NOMO-1 (cell line): ENCODE results near the gene METTL15.
"Not testable (repeated sequence)": the region's sequence is repeated elsewhere in the genome, so short reads cannot be mapped to it uniquely, and the experiment has no call there.

ENCODE experiments used
- DNase-seq, 2 experiments: peaks; one replicate each; lab custom pipeline; 2025; ENCODE audit not compliant: unreplicated experiment in 2 of 2; lab: John Stamatoyannopoulos, UW

METTL15 gene

DNA sequence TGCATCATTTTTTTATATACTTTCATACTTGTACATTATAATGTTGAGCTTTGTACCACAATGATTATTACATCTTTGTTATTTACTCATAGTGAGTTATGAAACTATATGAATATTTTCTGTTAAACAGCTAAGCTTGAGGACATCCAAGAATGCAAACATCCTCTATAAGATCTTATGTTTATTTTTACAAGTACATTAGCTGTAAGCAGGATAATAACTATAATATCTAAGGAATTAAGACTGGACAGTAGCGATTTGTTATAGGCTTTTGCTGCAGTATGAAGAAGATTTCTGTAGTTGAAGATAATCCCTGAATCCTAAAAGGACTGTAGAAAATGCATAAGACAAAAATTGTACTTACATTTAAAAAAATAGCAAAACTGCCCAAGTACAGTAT is 176.0 kb downstream of the METTL15 start:
- no peak for DNase-seq

DNA sequence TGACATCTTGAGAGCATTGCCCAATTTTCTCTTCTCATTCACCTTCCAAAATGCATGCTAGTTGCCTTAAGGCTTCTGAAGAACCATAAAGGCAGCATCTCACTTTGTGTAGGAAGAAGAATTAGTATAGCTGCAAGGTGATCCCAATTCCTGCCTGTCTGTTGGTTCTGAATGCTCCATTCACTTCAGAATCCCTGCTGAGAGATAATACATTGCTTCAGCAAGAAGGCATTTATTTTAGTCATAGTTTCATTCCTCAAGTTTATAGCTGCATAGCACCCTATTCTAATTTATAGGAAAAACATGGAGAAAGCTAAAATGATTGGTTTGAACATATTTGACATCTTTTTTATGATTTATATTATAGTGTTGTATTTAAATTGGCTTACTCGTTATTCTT is 181.3 kb downstream of the METTL15 start:
- DNase-seq: no peak

DNA sequence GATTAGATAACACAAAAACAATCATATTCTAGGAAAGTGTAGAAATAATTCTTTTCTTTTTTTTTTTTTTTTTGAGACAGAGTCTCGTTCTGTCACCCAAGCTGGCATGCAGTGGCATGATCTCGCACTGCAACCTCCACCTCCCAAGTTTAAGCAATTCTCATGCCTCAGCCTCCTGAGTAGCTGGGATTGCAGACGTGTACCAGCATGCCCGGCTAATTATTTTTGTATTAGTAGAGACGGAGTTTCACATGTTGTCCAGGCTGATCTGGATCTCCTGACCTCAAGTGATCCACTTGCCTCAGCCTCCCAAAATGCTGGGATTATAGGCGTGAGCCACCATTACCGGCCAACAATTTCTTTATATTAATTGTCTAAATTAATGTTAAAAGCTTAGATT is 182.8 kb downstream of the METTL15 start:
- DNase-seq: not testable (repeated sequence)

DNA sequence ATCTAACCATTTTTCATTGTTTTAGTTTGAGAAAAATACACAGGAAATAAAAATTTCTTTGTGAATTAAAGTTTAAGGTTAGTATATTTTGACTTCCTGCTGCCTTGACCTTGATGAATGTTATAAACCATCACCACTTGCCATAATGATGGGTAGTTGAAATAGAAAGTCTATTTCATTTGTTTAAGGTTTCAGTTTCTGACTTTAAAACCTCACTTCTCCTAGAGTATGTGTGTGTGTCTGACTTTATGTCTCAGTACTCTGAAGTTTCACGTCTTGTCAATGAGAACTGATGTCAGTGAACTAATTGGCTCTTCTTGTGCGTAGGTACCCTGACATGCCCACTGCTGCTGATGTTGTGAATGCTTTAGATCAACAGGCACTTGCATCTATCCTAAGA is 188.2 kb downstream of the METTL15 start:
- no peak for DNase-seq

DNA sequence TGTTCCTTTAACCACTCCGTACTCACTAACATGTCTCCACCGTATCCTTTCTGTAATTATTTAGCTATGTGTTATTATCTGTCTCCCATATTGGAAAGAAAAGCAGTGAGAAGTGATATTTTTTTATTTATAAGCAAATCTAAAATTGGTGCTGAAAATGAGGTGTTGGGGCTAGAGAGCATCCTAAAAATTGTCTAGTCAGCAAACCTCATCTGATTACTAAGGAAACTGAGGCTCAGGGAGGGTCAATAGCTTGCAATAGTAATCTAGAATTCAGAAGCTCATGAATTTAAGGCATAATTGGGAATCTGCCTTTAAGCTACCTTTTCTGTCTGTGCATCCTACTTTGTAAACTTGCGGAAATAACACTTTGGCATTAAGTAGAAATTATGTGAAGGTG is 190.0 kb downstream of the METTL15 start:
- no peak for DNase-seq

DNA sequence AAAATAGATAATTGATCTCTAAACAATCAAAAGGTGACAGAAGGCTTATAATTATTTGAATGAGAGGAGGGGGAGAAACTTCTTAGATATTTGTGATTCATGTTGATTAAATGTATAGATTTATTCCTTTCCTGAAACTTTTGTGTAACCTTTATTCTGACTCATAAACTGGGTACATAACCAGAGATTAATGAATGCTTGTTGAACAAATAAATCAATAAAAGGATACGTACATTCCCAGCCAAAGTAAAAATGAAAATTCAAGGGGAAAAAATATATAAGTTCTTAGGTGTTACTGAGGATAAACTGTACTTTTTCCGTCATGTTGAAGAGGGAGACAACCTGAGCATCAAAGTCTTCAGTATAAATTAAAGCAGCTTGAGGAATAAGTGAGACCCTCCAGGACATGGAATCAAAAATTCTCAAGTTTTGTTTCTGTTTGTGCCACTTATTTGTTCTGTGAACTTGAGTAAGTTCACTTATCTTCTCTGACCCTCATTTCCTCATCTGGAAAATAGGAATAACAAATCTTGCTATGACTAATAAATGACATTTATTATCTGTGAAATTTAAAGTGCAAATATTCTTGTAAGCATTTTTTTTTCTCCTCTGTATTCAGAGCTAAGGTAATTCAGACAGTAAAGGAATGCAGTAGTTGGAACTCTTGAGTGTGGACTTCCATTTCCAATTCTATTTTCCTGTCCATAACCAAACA is 195.4 kb downstream of the METTL15 start:
- no peak for DNase-seq

DNA sequence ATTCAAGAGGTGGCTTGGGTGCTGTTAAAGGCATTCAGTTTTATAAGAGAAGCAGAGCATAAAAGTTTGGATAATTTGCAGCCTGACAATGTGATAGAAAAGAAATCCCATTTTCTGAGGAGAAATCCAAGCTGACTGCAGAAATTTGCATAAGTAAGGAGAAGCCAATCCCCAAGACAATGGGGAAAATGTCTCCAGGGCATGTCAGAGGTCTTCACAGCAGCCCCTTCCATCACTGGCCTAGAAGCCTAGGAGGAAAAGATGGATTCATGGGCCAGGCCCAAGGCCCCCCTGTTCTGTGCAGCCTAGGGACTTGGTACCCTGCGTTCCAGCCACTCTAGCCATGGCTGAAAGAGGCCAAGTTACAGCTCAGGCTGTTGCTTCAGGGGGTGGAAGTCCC is 207.3 kb downstream of the METTL15 start:
- DNase-seq: no peak

DNA sequence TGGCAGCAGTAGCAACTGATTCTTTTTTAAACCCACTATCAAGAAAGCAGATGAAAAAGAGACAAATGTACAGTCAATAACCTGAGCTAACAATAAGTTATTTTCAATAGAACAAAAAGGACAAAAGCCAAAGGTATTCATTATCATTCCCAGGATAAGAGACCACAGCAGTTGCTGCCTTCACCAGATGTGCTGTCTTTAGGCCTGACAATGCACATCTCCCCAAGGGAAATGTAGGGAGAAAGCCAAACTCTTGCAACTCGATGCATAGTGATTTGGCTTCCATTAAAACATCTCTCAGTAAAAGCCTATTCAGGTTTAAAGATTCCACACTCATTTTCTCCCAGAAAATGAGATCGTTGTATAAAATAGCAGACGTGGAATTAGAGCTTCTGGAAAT is 210.7 kb downstream of the METTL15 start:
- DNase-seq: no peak

DNA sequence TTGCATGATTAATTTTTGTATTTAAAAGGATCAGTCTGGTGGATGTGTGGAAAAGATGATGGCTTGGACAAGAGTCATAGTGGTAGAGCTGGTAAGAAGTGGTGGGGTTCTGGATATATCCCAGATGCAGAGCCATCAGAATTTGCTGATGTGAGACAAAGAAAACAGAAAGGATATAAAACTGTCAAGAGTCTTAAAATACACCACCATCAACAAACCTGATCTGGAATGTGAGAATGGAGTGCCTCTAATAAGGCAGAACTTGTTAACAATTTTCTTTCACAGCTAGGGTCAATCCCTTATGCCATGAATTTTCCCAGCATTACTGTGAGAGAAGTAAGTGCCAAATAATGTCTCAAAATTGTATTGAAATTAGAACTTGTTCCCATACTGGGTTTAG is 215.4 kb downstream of the METTL15 start:
- DNase-seq: no peak

DNA sequence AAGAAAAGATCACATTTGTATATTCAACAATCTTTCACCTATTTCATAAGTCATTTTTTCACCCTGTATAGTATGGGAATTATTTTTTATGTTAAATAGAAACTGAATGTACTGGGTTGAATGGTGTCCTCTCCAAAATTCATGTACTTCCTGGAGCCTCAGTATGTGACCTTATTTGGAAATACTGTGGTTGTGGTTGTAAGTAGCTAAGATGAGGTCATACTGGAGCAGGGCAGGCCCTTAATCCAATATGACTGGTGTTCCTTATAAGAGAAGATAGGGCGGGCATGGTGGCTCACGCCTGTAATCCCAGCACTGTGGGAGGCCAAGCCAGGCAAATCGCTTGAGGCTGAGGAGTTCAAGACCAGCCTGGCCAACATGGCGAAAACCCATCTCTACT is 224.2 kb downstream of the METTL15 start:
- not testable (repeated sequence) for DNase-seq

DNA sequence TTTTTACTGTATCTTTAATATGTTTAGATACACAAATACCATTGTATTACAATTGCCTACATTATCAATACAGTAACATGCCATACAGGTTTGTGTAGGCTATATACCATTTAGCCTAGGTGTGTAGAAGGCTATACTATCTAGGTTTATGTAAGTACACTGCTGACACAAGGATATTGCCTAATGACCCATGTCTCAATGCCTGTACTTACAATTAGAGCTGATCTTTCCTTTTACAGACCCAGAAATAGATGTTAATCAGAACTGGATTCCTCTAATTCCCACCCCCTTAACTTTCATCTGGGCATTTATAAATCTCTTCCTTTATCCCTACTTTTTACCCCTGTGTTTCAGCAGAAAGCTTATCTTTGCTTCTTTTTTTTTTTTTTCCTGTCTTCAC is 229.5 kb downstream of the METTL15 start:
- no peak for DNase-seq

DNA sequence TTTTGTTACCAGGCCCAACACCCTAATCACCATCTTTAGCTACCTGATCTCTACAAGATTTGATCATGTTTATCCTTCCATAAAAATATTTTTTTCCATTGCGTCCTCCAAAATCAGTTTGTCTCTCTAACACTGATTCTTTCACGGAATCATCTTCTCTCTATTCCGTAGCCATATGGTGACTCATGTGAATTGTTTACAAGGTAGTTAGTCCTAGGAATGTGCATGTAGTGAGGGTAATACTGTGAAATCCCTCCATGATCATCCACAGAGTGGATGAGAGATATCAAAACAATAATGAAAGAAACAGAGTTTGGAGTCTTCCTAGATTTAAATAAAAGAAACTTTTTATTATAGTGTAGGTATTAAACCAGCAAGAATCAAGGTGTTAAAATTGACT is 230.2 kb downstream of the METTL15 start:
- DNase-seq: no peak

DNA sequence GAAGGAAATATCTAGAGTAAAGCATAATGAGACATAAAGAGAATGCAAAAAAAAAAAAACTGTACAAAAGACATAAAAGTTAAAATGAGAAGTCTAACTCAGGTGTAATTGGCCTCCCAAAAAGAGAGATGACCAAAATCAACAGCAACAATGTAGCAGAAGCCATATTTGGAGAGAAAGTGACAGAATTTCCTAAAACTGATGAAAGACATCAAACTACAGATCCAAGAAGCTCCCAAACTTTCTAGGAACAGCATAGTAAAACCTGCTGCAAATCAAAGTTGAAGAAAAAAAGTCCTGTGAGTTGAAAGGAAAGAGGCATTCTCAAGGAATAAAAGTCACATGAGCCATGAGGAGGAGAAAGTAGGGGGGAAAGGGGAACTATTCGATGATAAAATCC is 231.3 kb downstream of the METTL15 start:
- no peak for DNase-seq

DNA sequence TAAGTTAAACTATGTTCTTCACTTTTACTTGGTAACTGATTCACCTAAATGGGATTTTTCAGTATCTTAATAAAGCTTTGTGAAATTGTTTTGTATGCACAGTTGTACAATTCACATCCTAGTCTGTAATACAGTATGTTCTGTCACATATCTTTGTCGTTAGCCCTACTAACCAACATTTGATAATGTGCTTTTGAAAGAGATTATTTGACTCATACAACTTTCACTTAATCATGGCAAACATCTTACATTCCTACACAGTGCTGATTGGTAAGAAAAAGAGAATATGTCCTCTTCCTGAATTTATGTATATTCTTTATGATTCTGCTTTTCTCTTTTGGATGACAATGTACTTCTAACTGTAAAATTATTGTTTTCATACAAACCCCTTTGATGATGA is 234.5 kb downstream of the METTL15 start:
- no peak for DNase-seq

DNA sequence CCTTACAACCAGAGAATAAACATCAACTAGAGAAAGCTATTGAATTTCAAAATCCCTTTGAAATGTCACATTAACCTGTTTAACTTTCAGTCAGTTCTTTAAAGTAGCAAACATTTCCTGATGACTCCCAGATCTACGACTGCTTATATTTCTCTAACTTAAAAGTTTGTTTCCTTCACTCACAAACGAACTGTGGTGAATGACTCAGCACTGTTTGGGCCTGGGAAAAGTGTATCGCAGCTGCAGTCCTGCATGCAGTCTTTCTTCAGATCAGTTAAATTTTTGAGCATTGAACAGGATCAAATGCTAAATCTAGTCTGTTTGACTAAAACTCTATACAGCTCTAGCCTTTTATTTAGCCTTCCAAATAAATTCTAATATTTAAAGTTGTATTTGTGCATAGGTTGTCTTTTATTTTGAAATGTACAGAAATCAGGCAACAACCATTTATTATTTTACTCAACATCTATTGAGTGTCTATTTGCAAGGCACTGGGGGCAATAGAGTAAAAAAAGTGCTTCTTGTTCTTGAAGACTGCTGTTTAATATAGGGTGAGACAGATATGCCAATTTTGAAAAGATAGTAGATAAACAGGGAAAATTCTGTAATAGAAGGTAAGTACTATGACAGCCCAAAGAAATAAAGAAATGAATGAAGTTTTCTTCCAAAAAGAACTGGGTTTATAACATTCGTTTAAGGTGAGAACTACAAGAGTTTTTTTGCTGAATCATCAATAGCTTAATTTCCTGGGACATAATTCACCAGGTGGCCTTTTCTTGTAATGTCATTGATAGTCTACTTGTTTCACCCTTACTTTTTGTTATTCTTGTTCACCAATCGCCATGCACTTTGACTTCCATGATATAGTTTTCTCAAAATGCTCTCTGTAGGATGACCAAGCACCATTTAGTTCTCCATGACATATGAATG is 235.4 kb downstream of the METTL15 start:
- peak in 1 of 2 experiments; percentile 15 for DNase-seq

DNA sequence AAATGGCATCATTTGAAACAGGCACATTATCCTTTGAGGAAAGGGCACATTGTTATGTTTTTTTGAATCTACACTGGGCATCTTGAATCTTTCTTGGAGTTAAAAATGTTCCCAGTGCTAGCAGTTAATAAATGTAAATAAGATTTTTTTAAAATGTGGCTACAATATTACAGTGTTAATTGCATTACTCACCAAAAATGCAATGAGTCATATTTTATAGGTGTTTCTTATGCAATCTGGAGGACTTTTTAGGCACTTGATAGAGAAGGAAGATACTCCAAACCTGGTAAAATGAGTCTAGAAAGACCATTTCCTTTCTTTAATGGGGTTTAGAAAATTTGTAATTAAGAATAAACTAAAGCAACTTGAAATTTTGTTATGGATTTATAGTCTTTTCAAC is 238.0 kb downstream of the METTL15 start:
- DNase-seq: no peak

DNA sequence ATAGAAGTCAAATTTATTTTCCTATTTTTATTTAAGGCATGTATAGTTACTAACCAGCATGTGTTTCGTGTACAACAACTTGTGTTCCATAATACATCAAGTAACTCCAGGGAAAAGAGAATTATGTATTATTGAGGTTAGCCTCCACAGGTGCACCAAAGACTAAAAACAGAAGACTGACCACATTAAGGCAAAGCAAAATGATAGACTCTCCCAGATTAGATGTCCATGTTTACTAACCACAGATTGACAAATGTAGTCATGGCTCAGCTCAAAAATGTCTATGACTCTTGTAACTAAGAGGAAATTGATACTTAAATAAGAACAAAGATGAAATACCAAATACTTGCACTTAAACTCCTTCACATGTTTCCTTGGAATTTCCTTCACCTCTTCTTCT is 238.5 kb downstream of the METTL15 start:
- DNase-seq: no peak

DNA sequence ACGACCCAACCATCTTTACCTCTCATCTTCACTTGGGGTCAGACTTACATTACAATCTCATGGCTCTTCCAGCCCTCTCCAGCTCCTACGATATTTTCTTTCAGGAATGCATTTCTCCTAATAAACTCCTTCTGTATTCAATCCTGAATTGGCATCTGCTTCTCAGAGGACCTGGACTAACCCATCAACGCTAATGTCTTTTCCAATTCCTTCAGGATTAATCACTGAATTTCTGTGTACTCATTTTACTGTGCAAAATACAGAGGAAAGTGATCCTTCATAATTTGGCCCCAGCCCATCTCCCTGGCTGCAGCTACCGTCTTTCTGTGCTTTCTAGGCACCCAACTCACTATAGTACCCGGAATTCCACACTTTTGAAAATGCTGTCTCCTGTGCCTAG is 239.2 kb downstream of the METTL15 start:
- no peak for DNase-seq

DNA sequence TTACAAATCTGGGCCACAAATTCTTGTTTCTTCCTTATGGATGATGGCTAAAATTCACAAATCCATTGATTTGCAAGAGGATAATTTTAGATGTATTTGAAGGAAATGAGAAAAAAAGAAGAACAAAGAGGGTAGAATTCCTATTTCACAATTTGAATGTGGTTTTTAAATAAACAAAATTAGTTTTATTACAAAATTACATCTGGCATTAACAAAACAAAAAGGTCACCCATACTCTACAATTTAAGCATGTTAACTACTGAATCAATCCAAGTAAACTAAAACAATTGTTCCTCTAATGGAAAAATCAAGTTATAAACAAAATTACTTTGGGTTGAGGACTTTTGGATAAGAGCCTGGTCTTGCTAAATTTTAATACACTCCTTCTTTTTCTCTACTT is 242.0 kb downstream of the METTL15 start:
- no peak for DNase-seq

DNA sequence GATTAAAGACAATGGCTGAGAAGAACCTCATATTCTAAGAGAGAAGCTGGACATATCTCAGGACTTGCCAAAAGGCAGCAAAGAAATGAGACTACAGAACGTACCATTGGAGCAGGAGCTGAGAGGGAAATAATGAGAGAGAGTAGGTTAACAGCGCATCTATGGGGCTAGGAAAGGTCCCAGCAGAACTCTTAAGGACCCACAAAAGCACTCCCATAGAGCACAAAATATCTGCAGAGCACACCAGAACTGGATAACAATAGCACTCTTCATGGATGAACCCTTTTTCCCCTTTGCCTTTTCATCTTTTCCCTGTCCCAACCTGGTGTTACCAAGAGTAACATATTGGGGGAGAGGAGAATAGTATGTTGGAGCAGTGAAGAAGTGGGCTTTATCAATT is 245.8 kb downstream of the METTL15 start:
- DNase-seq: no peak

DNA sequence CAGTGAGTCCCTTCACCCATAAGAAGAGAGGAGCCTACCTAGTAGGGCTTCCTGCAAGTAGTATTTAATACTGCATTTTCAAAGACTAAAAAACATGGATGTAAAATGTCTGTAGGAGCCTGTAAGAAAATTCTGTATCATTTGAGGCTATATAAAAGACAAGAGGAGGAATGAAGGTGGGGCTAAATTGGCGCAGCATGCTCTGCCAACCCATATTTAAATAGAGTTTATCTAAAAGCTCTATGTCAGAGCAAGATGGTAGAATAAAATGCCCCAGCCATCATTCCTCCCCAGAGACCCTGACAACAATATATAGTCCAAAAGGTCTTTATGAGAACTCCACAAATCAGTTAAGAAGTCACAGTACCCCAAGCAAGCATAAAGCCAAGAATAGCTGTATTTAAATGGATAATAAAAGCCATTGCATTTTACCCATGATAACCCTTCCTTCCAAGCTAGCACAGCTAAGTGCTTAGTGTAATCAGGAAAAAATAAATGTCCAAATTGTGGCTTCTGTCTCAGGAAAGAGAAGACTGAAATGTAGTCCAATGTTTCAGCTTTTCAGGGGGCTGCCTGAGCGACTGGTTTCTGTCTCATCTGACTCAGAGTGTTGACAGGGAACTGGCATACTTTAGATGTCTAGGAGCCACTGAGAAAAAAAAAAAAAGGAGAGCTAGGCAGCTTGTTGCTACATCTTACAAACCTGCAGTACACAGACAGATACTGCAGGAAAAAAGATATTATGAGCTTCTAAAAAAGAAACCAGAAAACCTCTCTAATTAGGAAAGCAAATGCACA is 258.6 kb downstream of the METTL15 start:
- no peak for DNase-seq
